NCI-H2227 (cell line): ENCODE measurements around the gene ANO10.
"Not testable (repeated sequence)": the region's sequence is repeated elsewhere in the genome, so short reads cannot be mapped to it uniquely, and the experiment has no call there.

Experiments
- DNase-seq: peaks from one replicate; lab custom pipeline; 2025; ENCODE audit not compliant: unreplicated experiment; lab: John Stamatoyannopoulos, UW

The ANO10 gene

DNA sequence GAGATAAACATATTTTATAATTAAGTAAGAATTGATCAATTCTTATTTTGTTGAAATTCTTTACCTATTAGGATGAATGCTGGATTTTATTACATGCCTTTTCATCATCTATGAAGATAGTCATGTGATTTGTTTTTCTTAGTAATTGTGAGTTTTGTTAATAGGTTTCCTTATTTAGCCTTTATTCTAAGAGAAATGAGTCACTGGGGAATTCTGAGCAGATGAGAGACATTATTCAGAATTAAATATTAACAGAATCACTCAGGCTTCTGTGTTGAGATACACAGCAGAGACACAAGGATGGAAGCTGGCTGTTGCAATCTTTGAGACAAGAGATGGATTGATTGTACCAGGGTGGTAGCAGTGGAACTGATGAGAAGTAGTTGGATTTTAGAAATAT is 7.4 kb upstream of the ANO10 start:
- DNase-seq: no peak

DNA sequence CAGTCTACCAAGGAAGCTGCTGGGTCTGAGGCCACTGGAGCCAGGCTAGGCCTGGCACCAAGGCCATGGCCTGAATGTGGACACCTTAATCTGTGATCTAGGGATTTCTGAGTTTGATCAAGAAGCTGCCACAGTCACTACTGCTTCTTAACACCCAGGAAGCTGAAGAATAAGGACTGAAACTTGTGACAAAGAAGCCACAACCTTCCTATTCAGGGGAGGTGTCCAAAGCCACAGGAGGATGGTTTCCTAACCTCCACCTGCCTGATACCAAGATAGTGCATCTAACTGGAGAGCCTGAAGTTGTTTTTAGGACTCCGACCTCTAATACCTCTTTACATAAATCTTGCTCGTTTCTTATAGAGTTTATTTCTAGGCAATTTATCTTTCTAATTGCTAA is 5.5 kb upstream of the ANO10 start:
- DNase-seq: no peak

DNA sequence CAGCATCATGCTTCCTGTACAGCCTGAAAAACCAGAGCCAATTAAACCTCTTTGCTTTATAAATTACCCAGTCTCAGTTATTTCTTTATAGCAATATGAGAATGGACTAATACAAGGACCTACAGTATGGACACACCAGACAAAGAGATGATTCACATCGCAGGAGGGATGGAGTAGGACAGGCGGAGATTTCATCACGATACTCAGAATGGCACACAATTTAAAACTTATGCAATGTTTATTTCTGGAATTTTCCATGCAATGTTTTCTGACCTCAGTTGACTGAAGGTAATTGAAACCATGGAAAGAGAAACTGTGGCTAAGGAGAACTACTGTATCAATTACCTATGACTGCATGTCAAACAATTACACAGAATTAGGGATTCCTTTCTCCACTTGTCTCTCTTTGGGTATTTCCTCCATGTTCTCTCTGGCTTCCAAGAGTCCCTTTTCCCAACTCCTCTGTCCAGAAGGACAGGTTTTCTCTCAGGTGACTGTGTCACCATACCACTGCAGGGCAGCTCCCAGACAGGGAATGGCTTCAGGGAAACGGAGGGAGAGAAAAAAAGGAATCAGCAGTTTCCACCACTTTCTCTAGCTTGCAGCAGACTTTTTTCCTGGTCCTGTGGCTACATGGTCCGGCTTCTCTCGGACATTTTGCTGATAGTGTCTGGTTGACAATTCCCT is 3.0 kb upstream of the ANO10 start:
- no peak for DNase-seq

DNA sequence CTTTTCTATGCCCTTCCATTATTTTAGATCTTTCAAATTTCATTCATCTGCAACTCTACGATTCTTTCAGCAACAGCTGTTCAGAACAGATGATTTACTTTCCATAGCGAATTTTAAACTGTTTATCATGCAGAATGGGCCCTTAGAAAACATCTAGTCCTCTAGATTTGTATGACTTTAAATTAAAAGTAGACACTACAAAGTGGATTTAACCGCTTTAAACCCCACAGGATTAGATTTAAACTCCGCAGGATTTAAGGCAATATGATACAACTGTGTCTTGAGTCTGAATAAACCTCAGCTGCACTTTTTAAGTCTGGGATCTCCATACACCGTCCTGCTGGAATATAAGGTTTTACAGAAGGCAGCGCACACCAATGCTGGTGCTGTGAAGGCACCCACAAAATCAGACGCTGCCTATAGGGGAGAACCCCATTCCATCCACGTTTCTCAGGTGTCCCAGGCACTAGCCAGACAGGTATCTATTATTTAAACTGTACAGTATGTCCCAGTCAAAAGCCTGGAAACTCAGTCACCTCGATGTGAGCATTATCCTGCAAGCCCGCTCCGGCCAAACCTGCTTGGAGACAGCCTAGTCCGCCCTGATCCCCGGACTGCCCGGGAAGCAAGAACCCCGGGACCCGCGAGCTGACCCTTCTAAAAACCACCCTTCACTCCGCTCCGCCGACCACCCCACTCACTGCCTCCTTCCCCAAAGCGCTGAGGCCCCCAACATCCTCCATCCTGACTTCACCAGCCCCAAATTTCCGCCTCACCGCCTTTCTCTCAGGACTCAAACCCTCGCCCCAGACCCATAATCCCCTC is 768 bp downstream of the ANO10 start:
- peak; percentile 6 for DNase-seq

DNA sequence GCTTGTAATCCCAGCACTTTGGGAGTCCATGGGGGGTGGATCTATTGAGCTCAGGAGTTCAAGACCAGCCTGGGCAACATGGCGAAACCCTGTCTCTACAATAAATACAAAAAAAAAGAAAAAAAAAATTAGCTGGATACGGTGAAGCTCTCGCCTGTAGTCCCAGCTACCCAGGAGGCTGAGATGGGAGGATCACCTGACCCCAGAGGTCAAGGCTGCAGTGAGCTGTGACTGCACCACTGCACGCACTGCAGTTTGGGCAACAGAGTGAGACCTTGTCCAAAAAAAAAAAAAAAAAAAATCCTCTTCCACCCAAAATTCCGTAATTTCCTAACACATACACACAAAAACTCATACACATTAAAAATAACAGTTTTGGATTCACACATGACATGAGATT is 2.2 kb downstream of the ANO10 start:
- no peak for DNase-seq

DNA sequence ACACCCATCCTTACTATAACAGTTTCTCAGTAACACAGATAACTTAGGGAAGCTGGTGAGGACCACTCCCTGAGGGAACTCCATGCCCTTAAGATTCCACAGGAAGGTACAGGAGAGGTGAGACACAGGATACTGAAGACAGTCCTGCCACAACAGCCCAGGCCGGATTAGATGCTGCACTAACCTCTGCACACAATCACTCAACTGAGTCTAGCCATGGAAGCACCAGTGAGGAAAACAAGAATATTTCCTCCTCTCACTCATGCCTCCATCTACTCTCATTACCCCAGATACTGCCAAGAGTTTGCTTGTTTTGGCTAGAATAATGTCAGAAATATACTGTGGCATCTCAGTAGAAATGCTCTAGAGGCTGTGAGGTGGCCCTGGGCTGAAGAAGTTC is 3.7 kb downstream of the ANO10 start:
- DNase-seq: no peak

DNA sequence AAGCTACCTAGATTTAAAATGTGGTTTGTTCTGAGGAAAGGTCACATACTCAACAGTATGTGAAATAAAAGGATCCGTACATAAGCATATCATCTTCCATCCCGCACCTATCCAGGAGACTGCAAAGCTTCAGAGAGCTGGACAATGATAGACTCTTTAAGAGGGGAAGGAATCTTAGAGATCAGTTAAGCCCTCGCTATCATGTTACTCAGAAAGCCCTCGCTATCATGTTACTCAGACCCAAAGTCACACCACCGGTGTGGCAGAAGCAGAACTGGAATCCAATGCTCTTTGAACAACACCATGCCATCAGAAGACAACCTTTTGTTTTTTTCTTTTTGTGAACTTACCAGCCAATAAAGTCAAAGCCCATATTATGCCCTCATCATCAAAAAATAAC is 5.8 kb downstream of the ANO10 start:
- DNase-seq: no peak

DNA sequence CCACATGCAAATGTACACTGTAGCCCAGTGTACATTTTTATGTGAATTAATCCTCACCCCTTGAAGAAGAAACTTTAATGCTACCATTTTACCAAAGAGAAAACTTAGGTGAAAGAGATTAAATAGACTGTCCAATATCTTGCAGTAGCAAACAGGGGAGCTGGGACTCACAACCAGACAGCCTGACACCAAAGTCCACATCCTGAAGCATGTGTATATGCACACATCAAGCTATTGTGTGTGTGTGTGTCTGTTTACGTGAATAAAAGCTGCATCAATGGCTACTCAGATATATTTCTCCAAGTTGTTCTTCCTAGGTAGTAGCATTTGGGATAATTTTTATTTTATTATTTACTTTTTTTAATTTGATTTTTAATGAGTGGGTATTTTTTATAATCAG is 6.7 kb downstream of the ANO10 start:
- no peak for DNase-seq

DNA sequence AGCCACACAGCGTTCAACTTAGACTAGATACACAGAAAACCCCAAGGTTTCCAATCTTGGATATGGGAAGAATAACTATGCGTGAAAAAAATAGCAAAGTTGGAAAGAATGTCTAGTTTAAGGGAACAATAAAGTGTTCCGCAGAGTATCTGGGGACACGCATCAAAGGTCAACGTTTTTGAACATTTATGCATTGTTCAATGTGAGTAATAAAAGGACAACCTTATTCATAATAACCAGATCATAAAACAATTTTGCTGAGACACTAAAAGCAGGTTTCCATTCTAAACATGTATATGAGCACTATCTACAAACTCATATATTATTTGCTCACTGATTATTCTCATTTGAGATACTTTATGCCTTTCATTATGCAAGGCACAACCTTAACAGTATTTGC is 7.8 kb downstream of the ANO10 start:
- DNase-seq: no peak

DNA sequence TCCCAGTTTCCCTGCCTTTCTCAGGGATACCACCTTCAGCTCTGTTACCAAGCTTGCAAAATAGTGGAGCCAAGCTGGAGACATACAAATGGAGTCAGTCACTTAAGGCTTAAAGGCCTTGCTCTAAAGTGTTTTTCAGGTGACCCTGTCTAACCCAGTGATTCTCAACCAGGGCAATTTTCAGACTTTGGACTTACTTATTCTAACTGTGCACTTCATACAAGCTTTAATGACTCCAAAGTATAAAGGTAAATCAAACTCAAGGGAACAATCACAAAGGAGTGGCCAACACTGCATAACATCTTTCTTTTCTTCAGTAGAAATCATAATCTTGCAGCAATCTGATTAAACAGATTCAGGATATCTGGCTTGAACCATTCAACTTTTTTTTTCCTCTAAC is 9.4 kb downstream of the ANO10 start:
- no peak for DNase-seq

DNA sequence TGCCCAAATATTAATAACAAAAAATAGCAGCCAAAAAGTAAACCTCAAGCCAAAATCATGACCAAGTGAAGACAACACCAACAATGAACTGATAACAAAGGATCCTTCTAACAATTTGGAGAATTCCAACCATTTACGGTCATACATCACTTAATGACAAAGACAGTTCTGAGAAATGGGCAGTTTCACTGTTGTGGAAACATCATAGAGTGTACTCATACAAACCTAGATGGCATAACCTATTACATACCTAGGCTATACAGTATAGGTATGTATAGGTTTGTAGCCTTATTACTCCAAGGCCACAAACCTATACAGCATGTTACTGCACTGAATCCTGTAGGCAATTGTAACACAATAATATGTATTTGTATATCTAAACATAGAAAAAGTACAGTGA is 12.4 kb downstream of the ANO10 start:
- DNase-seq: no peak

DNA sequence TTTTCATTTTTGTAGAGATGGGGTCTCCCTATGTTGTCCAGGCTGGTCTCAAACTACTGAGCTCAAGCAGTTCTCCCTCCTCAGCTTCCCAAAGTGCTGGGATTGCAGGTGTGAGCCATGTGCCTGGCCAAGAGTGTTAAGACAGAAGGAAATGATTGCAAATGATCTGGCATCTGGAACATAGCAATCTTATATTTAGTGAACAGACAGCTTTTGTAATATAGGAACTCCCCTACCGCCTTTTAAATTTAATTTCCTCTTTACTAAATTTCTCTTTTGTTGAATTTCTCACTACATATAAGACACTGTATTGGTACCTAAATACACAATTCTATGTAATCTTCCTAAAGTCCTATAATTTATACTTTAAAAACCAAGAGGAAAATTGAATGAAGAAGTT is 13.1 kb downstream of the ANO10 start:
- DNase-seq: no peak

DNA sequence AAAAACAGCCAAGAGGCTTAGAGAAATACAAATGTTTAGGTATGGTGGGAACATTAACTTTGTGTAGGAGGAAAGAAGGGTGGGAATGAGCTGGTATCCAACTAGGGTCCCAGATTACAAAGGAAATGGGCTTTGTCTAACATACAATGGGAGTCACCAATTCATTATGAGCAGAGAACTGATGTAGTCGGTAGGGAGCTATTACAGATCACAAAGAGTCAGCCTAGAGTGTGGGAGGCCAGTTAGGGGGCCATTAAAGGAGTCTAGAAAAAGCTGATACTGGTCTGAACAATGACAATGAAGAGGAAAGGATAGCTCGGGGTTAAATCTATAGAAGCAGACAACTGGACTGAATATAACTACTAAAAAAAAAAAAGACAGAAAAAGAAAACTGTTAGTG is 15.5 kb downstream of the ANO10 start:
- DNase-seq: peak; percentile 0

DNA sequence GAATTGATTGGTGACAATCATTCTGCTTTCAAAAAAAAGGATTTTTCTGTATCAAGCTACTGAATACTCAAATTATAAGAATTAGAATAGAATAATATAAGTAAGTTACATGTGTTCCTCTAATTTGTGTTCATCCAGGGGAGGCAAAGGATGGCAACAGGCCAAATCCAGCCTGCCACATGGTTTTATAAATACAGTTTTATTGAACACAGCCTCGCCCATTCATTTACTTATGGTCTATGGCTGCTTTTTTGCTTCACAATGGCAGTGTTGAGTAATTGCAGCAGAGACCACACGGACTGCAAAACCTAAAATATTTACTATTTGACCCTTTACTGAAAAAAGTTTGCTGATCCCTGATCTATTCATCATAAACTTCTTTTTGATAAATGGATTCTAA is 21.9 kb downstream of the ANO10 start:
- not testable (repeated sequence) for DNase-seq

DNA sequence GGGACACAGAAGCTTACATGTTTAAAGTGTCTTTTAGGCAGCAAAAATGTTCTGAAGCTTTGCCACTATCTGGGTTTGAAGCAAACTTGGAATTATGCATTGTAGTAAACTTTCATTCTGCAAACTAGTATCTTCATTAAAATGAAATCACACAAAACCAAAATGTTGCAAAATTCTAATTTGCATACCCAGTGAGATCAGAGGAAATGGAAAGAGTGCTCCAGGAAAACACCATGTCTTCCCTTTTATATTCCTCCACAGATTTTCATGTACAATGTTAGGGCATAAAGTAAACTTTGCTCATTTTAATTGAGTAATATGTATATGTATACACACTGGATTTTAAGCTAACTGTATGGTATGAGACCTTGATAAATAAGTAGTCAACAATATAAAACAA is 23.9 kb downstream of the ANO10 start:
- DNase-seq: no peak

DNA sequence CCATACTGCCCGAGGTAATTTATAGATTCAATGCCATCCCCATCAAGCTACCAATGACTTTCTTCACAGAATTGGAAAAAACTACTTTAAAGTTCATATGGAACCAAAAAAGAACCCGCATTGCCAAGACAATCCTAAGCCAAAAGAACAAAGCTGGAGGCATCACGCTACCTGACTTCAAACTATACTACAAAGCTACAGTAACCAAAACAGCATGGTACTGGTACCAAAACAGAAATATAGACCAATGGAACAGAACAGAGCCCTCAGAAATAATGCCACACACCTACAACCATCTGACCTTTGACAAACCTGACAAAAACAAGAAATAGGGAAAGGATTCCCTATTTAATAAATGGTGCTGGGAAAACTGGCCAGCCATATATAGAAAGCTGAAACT is 25.6 kb downstream of the ANO10 start:
- not testable (repeated sequence) for DNase-seq

DNA sequence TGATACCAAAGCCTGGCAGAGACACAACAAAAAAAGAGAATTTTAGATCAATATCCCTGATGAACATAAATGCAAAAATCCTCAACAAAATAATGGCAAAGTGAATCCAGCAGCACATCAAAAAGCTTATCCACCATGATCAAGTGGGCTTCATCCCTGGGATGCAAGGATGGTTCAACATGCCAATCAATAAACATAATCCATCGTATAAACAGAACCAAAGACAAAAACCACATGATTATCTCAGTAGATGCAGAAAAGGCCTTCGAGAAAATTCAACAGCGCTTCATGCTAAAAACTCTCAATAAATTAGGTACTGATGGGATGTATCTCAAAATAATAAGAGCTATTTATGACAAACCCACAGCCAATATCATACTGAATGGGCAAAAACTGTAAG is 26.5 kb downstream of the ANO10 start:
- DNase-seq: not testable (repeated sequence)

DNA sequence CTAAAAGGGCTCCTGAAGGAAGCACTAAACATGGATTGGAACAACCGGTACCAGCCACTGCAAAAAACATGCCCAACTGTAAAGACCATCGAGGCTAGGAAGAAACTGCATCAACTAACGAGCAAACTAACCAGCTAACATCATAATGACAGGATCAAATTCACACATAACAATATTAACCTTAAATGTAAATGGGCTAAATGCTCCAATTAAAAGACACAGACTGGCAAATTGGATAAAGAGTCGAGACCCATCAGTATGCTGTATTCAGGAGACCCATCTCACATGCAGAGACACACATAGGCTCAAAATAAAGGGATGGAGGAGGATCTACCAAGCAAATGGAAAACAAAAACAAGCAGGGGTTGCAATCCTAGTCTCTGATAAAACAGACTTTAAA is 28.2 kb downstream of the ANO10 start:
- not testable (repeated sequence) for DNase-seq

DNA sequence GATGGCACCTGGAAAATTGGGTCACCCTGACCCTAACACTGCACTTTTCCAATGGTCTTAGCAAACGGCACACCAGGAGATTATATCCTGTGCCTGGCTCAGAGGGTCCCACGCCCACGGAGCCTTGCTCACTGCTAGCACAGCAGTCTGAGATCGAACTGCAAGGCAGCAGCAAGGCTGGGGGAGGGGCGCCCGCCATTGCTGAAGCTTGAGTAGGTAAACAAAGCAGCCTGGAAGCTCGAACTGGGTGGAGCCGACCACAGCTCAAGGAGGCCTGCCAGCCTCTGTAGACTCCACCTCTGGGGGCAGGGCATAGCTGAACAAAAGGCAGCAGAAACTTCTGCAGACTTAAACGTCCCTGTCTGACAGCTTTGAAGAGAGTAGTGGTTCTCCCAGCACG is 29.9 kb downstream of the ANO10 start:
- DNase-seq: not testable (repeated sequence)

DNA sequence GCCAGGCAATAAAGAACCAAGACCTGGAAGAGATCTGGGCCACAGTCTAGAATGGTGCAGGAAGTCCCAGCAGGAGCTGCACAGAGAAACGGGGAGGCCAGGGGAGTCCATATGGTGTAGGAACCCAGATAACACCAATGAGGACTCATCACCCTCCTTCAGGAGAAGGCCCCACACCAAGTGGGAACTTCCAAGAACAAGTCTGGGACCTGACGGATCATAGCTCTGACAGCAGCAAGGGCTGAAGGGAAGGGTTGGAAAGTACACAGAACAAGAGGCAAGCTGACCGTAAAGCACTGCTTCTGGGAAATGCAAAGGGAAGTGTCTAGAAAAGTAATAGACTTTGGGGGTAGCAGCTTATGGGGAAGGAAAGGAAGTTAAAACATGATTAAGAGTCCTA is 34.5 kb downstream of the ANO10 start:
- DNase-seq: no peak

DNA sequence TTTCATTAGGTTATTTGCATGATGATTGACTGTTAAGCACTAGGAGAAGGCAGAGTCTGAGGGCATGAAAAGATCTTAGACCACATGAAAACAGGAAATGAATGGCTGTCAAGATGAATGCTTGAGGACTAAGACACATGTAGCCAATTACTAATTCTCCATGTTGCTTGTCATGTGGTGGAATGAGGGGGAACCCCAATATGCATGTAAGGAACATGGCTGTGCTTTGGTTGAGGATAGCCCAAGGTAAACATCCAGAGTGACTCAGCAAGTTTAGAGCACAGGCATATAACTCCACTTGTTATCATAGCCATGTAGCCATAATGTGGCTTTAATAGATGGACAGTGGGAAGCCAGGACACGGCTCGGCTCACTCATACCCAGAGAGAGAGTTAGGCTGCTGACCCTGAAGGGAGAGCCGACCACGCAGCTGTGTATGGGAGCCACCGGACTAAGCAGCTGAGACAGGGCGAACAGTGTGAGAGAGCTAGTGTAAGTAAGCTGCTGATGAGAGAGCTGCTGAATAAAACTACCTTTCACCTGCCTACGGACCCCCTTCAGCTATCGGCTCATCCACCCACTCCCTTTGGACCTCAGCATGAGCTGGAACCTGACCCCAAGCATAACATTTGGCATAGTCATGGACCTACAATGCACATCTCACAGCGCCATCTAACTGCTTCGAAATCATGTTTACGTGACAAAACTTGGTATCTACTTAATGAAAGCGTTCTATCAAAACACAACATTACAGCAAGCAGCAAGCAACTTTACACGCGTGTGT is 37.6 kb downstream of the ANO10 start:
- DNase-seq: no peak

DNA sequence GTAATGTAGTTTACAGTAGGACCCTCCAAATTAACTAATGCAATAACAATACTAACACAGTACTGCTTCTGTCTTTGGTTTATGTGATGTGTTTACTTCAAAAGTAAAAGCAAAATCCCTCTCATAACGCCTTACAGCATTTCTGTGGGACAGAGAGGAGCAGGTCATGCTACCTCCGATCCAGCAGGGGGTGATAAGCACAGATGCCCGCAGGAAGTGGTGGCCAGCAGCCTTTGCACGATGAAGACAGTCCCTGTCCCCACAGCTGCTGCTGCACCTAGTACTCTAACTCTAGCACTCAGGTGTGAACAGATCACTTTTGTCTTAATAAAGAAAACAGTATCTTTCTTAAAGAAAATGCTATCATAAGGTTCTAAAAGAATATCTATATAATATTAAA is 38.3 kb downstream of the ANO10 start:
- no peak for DNase-seq
